HG03139 (cell line): ENCODE results near the gene SEMG2.

Experiments
- ATAC-seq: cut with Tn5 transposase; IDR thresholded peaks from one replicate; pipeline ENCODE4 v1.9.1; 2021; ENCODE audit not compliant: unreplicated experiment

Gene SEMG2

DNA sequence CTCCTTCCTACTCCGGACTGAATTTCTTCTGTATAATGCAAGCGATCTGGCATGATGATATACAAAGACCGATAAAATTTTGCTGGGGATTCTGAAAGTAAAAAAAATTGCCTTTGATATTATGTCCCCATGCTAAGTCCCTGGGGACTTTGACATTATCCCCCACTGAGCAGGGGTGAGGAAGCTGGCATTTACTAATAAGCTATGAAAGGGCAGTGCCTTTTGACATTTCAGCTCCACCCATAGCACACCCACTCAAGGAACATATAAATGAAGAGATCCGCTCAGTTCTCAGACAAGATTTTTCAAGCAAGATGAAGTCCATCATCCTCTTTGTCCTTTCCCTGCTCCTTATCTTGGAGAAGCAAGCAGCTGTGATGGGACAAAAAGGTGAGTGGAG, at the start of gene SEMG2:
SEMG2 (plus strand) TSS at position 298 of the 400 bp plus-strand sequence; CDS start at position 315, 17 bp downstream.
- ATAC-seq, result no peak

DNA sequence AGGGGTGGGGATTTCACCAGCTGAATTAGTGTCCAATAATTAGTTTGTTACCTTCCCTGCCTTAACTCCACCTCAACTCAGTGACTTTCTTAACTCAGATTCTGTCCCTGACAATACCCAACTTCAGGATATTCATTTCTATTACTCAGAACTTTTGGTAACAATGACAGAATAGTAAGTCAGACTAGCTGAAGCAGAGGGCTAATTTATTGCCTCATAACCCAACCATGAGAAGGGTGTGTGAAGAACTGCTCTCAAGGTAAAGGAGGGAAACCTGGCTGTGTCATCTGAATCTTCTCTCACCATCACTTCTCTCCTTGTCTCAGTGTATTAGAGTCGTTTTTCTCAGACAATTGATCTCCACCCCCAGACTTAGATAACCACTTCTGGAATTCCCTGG, 47.7 kb upstream of the SEMG2 start:
- no peak for ATAC-seq

DNA sequence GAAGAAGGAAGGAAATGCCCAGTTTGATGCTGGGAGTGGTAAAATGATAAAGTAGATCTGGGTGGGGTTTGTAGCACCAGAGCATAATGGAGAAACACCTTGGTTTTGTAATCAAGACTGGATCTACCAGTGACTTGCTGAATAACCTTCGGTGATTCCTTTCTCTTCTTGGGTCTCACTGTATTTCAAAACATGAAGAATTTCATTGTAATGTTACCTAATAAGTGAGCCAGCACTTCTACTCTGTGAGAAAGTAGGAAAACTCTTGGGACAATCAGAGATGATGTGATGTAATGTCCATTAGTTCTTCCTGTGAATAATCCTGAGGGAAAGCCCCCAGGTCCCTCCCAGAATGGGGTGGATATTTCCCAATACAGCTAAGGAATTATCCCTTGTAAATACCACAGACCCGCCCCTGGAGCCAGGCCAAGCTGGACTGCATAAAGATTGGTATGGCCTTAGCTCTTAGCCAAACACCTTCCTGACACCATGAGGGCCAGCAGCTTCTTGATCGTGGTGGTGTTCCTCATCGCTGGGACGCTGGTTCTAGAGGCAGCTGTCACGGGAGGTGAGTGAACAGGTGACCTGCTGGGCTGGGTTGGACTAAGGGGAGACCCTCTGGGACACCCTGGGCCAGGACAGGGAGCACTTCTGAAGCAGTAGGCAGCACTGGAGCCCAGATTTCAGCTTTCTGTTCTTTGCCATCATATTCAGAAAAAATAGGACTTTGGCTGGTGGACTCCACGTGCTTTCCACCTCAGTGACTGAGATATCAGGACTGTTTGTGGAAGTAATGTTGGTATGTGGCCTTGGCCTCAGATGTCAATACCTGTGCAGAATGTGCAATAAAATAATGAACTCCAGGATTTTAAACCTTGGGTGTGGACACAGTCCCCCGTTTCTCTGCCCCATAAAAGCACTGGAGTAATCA, 46.5 kb upstream of the SEMG2 start, which contains the start of gene PI3:
PI3 (plus strand) TSS at position 469 of the 931 bp plus-strand sequence; CDS start at position 490, 21 bp downstream.
- ATAC-seq, result no peak

- ATAC-seq, result no peak
Measured at GRCh38 chr20:45176526-45177267, 44.5 kb upstream of the SEMG2 start.

- ATAC-seq, result no peak
Measured at GRCh38 chr20:45179166-45179565, 42.0 kb upstream of the SEMG2 start.

- no peak for ATAC-seq
Measured at GRCh38 chr20:45181639-45182038, 39.5 kb upstream of the SEMG2 start.

DNA sequence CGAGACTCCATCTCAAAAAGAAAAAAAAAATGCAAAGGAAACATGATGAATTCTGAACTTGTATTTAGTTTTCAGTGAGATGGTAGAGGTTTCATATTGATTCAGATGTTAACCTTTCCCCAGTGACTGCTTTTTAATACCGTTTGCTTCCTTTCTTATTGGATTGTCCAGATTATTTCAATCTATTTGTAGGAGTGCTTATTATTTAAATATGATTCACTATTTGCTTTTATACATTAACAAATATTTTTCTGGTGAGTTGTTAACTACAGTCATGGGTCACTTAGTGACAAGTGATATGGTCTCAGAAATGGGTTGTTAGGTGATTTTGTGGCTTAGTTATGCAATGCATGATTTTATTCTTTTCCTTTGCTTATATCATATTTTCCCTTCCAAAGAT, 38.1 kb upstream of the SEMG2 start:
- no peak for ATAC-seq

GRCh38 chr20:45187693-45188092, 33.5 kb upstream of the SEMG2 start:
- ATAC-seq, result no peak

DNA sequence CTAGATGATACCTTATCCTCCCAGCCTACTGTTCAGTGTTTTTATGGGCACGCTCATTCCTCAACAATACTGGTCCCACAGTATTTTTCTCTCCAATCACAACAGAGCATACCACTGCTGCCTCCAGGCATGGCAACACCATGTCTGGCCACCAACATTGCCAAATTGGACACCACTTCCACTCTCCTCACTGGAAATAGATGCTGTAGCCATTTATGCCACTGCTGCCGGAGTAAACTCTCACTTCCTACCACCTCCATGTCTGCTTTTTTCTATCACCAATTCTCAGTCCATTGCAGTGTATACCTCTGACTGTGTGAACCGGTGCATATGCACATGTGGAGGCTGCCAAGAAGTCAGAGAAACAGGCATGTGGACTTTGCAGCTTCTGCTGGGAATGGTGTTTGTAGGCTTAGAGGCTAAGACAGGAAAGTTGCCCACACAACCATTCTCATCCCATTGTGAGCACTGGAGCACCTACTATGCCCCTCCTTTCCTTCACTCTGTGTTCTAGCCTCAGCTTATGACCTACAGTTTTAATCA, 32.0 kb upstream of the SEMG2 start:
- ATAC-seq, result no peak

DNA sequence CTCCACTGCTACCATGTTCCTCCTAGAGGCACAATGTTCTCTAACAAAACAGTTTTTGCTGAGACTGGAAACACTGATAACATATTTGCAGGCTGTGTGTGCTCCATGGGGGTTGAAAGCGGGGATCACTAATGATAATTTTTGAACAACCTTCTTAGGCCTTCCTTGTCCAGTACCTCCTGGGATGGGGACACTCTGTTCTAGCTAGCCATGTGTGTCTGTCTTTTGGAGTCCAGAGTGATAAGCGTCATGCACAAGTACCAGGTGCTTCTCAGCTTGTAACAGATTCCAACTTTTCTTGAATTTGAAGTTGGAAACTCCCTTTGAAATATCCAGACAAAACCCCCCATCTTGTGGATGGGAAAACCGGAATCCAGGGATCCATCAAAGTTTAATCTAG, 31.3 kb upstream of the SEMG2 start:
- no peak for ATAC-seq

DNA sequence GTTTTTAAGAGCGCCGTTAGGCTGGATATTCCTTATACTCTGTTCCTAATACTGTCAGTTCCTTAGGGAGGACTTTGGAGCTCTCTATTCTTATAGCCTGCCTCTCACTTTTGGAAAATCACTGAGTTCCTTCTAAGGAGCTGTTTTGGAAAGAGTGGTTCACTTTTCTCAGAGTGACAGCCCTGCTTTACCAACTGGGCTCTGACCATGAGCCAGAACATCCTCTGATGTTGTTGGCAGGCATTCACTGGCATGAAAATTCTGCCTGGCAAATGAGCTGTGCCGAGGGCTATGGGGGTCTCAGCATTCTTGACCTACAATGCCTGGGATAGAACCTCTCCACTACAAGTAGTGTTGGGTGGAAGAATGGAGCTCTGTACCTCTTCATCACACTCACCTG, 29.2 kb upstream of the SEMG2 start:
- no peak for ATAC-seq

- no peak for ATAC-seq
Measured at GRCh38 chr20:45193331-45193730, 27.8 kb upstream of the SEMG2 start.

DNA sequence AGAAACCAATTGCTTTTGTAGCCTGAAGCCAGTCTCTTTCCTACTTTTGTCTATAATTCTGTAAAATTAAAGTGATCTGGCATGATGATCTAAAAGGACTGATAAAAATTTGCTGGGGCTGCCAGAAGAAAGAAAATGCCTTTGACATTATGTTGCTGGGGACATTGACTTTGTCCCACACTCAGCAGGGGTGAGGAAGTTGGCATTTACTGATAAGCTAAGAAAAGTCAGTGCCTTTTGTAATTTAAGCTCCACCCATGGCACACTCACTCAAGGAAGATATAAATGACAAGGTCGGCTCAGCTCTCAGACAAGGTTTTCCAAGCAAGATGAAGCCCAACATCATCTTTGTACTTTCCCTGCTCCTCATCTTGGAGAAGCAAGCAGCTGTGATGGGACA, 14.4 kb upstream of the SEMG2 start, which contains the start of gene SEMG1:
SEMG1 (plus strand) TSS at position 309 of the 400 bp plus-strand sequence; CDS start at position 330, 21 bp downstream.
- no peak for ATAC-seq

GRCh38 chr20:45209924-45210323, 11.2 kb upstream of the SEMG2 start:
- no peak for ATAC-seq

DNA sequence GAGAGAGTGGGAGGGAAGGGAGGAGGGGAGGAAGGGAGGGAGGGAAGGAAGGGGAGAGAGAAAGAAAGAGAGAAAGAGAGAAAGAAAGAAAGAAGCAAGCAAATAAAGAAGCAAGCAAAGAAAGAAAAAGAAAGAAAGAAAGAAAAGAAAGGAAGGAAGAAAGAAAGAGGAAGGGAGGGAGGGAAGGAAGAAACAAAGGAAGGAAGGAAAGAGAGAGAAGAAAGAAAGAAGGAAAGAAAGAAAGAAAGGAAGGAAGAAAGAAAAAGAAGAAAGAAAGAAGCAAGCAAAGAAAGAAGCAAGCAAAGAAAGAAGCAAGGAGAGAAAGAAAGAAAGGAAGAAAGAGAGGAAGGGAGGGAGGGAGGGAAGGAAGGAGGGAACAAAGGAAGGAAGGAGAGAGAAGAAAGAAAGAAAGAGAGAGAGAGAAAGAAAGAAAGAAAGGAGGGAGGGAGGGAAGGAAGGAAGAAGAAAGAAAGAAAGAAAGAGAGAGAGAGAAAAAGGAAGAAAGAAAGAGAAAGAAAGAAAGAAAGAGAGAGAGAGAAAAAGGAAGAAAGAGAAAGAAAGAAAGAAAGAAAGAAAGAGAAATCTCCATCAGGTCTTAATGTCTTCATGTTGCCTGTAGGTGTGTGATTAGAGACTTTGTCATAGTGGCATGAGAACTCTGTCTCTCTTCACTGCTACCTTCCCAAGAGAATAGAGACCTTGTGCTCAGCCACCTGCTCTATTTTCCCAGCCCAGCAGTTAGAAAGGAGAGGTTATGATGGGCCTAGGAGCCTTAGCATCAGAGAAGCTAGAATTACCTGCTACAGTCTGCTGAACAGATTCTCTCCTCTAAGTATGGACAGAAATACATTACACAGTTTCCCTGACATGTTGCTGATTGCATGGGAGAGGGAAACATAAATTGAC, 9.4 kb upstream of the SEMG2 start:
- no peak for ATAC-seq

GRCh38 chr20:45212836-45213235, 8.3 kb upstream of the SEMG2 start:
- ATAC-seq, result no peak

DNA sequence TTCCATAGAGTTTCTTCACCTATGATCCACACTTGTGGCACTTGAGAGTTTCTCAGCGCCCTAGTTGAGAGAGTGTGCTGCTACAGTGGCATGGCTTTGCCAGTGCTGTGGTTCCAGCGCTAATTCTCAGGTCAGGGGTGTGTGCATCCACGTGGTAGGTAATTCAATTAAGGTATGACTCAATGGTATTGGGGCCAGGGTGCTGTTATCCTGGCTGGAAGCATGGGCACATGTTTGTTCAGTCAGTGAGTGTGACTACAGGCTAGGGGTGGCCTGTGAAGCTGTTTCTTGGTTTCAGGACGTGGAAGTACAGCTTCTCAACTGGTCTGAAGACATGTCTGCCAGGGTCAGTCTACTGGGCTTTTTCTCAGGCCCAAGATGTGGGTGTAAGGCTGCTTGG, 3.0 kb upstream of the SEMG2 start:
- ATAC-seq, result no peak

- no peak for ATAC-seq
Measured at GRCh38 chr20:45218636-45219035, 2.5 kb upstream of the SEMG2 start.

DNA sequence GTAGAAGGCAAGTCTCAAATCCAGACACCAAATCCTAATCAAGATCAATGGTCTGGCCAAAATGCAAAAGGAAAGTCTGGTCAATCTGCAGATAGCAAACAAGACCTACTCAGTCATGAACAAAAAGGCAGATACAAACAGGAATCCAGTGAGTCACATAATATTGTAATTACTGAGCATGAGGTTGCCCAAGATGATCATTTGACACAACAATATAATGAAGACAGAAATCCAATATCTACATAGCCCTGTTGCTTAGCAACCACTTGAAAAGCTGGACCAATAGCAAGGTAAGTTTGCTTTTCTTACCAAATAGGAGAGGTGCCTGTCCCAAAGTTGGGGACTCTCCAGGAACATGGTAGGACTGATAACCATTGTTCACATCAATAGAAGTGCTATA, 2.0 kb downstream of the SEMG2 start:
- no peak for ATAC-seq

GRCh38 chr20:45226287-45226686, 5.1 kb downstream of the SEMG2 start:
- ATAC-seq, result no peak
